Measurements from ENCODE around the gene RBM3.

RBM3 gene

GRCh38 chrX:48558271-48558670, 16.0 kb upstream of the RBM3 start:
- Histone ChIP-seq H3K4me1 (ENCODE audit: low read length) (no peaks in the 10 kb centered on the region), H3K9me3 (ENCODE audit: insufficient read depth, low read length) (no peaks in the 10 kb centered on the region), H2AFZ (ENCODE audit: low read depth, low read length) (no peak overlapping the region), H4K20me1 (ENCODE audit: insufficient read depth, low read length) (no peaks in the 10 kb centered on the region), H3K79me2 (ENCODE audit: low read length) (no peaks in the 10 kb centered on the region), H3K4me2 (ENCODE audit: low read length) (no peak overlapping the region), H3K36me3 (replicated peaks; ENCODE audit: low read depth, low read length) (peaks cover 10% of the 10 kb centered on the region), H3K4me3 (ENCODE audit: low read length) (no peak overlapping the region), H3K27ac (ENCODE audit: low read length) (no peak overlapping the region), H3K27me3 (ENCODE audit: low read depth, low read length) (no peaks in the 10 kb centered on the region), H3K9ac (ENCODE audit: low read length) (no peak overlapping the region)
- no peak for TF ChIP-seq EZH2phosphoT487 (IDR thresholded peaks at IDR 0.05; ENCODE audit: low read depth)
- TF ChIP-seq, protein P1, sequence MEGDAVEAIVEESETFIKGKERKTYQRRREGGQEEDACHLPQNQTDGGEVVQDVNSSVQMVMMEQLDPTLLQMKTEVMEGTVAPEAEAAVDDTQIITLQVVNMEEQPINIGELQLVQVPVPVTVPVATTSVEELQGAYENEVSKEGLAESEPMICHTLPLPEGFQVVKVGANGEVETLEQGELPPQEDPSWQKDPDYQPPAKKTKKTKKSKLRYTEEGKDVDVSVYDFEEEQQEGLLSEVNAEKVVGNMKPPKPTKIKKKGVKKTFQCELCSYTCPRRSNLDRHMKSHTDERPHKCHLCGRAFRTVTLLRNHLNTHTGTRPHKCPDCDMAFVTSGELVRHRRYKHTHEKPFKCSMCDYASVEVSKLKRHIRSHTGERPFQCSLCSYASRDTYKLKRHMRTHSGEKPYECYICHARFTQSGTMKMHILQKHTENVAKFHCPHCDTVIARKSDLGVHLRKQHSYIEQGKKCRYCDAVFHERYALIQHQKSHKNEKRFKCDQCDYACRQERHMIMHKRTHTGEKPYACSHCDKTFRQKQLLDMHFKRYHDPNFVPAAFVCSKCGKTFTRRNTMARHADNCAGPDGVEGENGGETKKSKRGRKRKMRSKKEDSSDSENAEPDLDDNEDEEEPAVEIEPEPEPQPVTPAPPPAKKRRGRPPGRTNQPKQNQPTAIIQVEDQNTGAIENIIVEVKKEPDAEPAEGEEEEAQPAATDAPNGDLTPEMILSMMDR (IDR thresholded peaks at IDR 0.05; ENCODE audit: low read depth, low read length): no peak

GRCh38 chrX:48559636-48560035, 14.6 kb upstream of the RBM3 start:
- H3K9me3 ChIP-seq (ENCODE audit: insufficient read depth, low read length): no peaks in the 10 kb centered on the region
- H3K27ac ChIP-seq (ENCODE audit: low read length): no peak overlapping the region
- no peak overlapping the region for H2AFZ ChIP-seq (ENCODE audit: low read depth, low read length)
- H3K4me3 ChIP-seq (ENCODE audit: low read length): no peak overlapping the region
- peaks cover 13% of the 10 kb centered on the region for H3K36me3 ChIP-seq (replicated peaks; ENCODE audit: low read depth, low read length)
- H3K27me3 ChIP-seq (ENCODE audit: low read depth, low read length): no peaks in the 10 kb centered on the region
- H3K4me1 ChIP-seq (ENCODE audit: low read length): no peaks in the 10 kb centered on the region
- H3K79me2 ChIP-seq (ENCODE audit: low read length): no peaks in the 10 kb centered on the region
- no peak overlapping the region for H3K4me2 ChIP-seq (ENCODE audit: low read length)
- no peak overlapping the region for H3K9ac ChIP-seq (ENCODE audit: low read length)
- H4K20me1 ChIP-seq (ENCODE audit: insufficient read depth, low read length): no peaks in the 10 kb centered on the region
- TF ChIP-seq EZH2phosphoT487 (IDR thresholded peaks at IDR 0.05; ENCODE audit: low read depth): no peak
- TF ChIP-seq, protein P1 (IDR thresholded peaks at IDR 0.05; ENCODE audit: low read depth, low read length): no peak

- Histone ChIP-seq H3K4me3 (ENCODE audit: low read length) (no peak overlapping the region), H3K4me1 (ENCODE audit: low read length) (no peaks in the 10 kb centered on the region), H2AFZ (ENCODE audit: low read depth, low read length) (no peak overlapping the region), H3K4me2 (ENCODE audit: low read length) (no peak overlapping the region), H4K20me1 (ENCODE audit: insufficient read depth, low read length) (no peaks in the 10 kb centered on the region), H3K9ac (ENCODE audit: low read length) (no peak overlapping the region), H3K36me3 (replicated peaks; ENCODE audit: low read depth, low read length) (peaks cover 9% of the 10 kb centered on the region), H3K27ac (ENCODE audit: low read length) (no peak overlapping the region), H3K27me3 (ENCODE audit: low read depth, low read length) (no peaks in the 10 kb centered on the region), H3K79me2 (ENCODE audit: low read length) (no peaks in the 10 kb centered on the region), H3K9me3 (ENCODE audit: insufficient read depth, low read length) (no peaks in the 10 kb centered on the region)
- no peak for TF ChIP-seq EZH2phosphoT487 (IDR thresholded peaks at IDR 0.05; ENCODE audit: low read depth)
- TF ChIP-seq, protein P1 (IDR thresholded peaks at IDR 0.05; ENCODE audit: low read depth, low read length): no peak
Measured at GRCh38 chrX:48560056-48560455, 14.2 kb upstream of the RBM3 start.

DNA sequence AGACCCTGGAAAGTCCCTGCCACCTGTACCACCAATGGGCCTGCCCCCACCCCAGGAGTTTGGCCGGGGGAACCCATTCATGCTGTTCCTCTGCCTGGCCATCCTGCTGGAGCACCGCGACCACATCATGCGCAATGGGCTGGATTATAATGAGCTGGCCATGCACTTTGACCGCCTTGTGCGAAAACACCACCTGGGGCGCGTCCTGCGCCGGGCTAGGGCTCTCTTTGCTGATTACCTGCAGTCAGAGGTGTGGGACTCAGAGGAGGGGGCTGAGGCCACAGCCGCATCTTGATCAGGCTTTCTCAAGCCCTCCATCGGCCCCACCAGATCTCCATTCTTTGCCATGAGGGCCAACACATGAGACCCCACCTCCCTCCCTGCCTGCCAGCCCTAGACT, 13.6 kb upstream of the RBM3 start:
- no peaks in the 10 kb centered on the region for H3K79me2 ChIP-seq (ENCODE audit: low read length)
- no peaks in the 10 kb centered on the region for H3K27me3 ChIP-seq (ENCODE audit: low read depth, low read length)
- H3K4me2 ChIP-seq (ENCODE audit: low read length): no peak overlapping the region
- no peak overlapping the region for H3K4me3 ChIP-seq (ENCODE audit: low read length)
- H3K4me1 ChIP-seq (ENCODE audit: low read length): no peaks in the 10 kb centered on the region
- no peak overlapping the region for H3K9ac ChIP-seq (ENCODE audit: low read length)
- H3K36me3 ChIP-seq (replicated peaks; ENCODE audit: low read depth, low read length): peaks cover 8% of the 10 kb centered on the region
- TF ChIP-seq EZH2phosphoT487 (IDR thresholded peaks at IDR 0.05; ENCODE audit: low read depth): no peak
- TF ChIP-seq, protein P1 (IDR thresholded peaks at IDR 0.05; ENCODE audit: low read depth, low read length): no peak
- no peaks in the 10 kb centered on the region for H3K9me3 ChIP-seq (ENCODE audit: insufficient read depth, low read length)
- H4K20me1 ChIP-seq (ENCODE audit: insufficient read depth, low read length): no peaks in the 10 kb centered on the region
- H2AFZ ChIP-seq (ENCODE audit: low read depth, low read length): no peak overlapping the region
- H3K27ac ChIP-seq (ENCODE audit: low read length): no peak overlapping the region
